MCF 10A (cell line): ENCODE results near the gene LPP. TPM values are rescaled to one million over a fixed set of nuclear protein-coding genes. Genes with fewer than 3 reads are reported as not detected.
A peak's percentile ranks its signal among the peaks of the same experiment; 100 is the strongest.

Experiments
- BruUV-seq: library from RNA; stranded (reverse); fragments of 400-500 nt; replicated peaks from 2 replicates; lab custom pipeline; 2021; lab: Mats Ljungman, UMichigan
- CTCF ChIA-PET: fragments of 300-600 bp; sonication (Branson Sonifier 250); formaldehyde crosslinking; extraction: SDS; loops from one replicate; lab custom pipeline; 2021; ENCODE audit warnings: antibody characterized with exemption, inconsistent platforms; lab: Yijun Ruan, JAX
- POLR2A ChIA-PET: fragments of 300-600, 350-650 bp; sonication (Branson Sonifier 250); formaldehyde crosslinking; extraction: SDS; loops from one replicate; lab custom pipeline; 2020; ENCODE audit warnings: antibody characterized with exemption, inconsistent platforms; lab: Yijun Ruan, JAX
- DNase-seq: peaks from one replicate; pipeline ENCODE4 v3.0.0-alpha.2; 2018; ENCODE audit not compliant: unreplicated experiment
- H3K27ac Mint-ChIP-seq: one replicate; pipeline ENCODE4 v1.8.0; 2022; ENCODE audit warnings: mild to moderate bottlenecking, low read depth, mixed read lengths; ENCODE audit not compliant: unreplicated experiment
- H3K27me3 Mint-ChIP-seq: one replicate; pipeline ENCODE4 v1.8.0; 2022; ENCODE audit warnings: mixed read lengths; ENCODE audit not compliant: insufficient read depth, unreplicated experiment
- H3K36me3 Mint-ChIP-seq: one replicate; pipeline ENCODE4 v1.8.0; 2022; ENCODE audit warnings: mild to moderate bottlenecking, moderate library complexity, mixed read lengths; ENCODE audit not compliant: insufficient read depth, unreplicated experiment
- H3K4me1 Mint-ChIP-seq: one replicate; pipeline ENCODE4 v1.8.0; 2022; ENCODE audit warnings: mixed read lengths; ENCODE audit not compliant: insufficient read depth, unreplicated experiment
- H3K4me3 Mint-ChIP-seq: one replicate; pipeline ENCODE4 v1.8.0; 2022; ENCODE audit warnings: mild to moderate bottlenecking, moderate library complexity, mixed read lengths; ENCODE audit not compliant: unreplicated experiment
- H3K9me3 Mint-ChIP-seq: one replicate; pipeline ENCODE4 v1.8.0; 2022; ENCODE audit warnings: mixed read lengths; ENCODE audit not compliant: unreplicated experiment
- CTCF ChIP-seq: fragments of 200-600 bp; IDR thresholded peaks from one replicate; pipeline ENCODE4 v1.8.0; 2022; ENCODE audit warnings: antibody characterized with exemption, mild to moderate bottlenecking; ENCODE audit not compliant: unreplicated experiment
- intact Hi-C: fragments of 100-400 bp; cut with micrococcal nuclease; formaldehyde crosslinking; loops from 2 replicates; pipeline ENCODE4 v1.14.1; 2022
- total RNA-seq: library from RNA; stranded (reverse); gene quantifications from 2 replicates; pipeline ENCODE4 v1.2.3, GENCODE V29; 2022

The LPP gene
- total RNA-seq, 1 experiment from 2014 or later, result 117 TPM

DNA sequence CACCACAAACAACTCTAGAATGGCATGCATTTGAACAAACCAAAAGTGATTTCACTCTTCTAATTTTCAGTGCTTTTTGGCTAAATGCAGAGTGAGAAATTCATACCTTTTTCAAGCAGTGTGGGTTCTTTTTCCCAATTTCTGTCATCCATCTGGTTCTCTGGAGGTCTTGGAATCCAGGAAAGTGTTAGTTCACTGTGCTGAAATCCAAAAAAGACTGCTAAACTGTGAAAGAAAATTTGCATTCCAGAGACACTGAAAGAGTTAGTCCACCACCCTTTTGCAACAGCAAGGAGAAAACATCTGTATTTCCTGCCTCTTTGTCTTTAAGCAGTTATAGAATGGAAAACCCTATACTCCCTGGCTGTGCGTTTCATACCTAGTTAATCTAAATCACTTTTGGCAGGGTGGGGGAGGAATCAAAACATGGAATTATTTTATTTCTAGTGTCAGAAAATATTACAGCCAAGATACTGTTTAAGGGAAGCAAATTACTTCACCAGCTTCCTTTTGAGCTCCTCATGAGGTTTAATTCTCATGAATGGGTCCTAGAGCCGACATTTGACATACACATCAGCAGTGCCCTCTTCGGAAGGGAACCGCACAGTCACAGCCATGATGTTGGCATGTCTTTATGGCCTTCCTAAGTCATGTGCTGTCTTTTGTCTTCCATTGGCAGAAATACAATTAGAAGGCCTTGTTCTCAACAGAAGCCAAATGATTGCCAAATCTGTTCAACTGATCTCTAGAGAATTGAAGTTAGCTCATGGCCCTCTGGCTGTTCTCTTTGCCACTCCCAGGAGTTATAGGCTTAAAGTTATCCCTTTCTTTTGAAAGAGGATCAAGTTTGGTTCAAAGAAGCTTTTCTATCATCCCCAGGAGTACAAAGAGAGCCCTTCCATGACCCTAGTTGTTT lies 700.2 kb downstream of the LPP start:
- CTCF ChIA-PET, result interaction anchor here (0.6 to 2.0 kb wide), 15 partner anchors 9 to 1115 kb away, joined by 3 to 9 read pairs (median 4); no protein-coding TSS in a partner anchor

DNA sequence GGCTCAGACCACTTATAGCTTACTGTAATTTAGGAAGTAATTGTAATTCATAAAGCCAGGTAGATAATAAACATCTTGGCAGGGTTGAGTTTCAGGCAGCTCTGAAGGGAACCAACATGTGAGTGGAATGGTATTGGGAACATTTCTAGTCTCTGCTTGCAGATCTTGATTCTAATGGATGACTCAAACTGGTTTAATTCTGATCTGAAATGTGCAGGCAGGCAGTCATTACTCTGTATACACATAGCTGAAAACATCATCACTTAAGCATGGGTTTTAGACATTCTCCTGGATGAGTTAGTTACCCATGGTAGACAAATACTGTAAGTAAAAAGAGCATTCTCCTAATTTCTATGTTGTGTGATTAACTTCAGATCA lies 700.8 kb downstream of the LPP start:
- BruUV-seq, result no TSS peak
- Mint-ChIP-seq H3K27me3 (no peaks in the 10 kb centered on the region), H3K27ac (peak overlapping the region; percentile 87), H3K4me1 (peaks cover 32% of the 10 kb centered on the region), H3K36me3 (peaks cover 5% of the 10 kb centered on the region), H3K4me3 (peak overlapping the region; percentile 50), H3K9me3 (peaks cover 5% of the 10 kb centered on the region)
- no peak for DNase-seq
- intact Hi-C loops, result no loop called here
- ChIA-PET POLR2A (interaction anchor here (0.6 to 3.0 kb wide), 34 partner anchors 10 to 1116 kb away, joined by 3 to 37 read pairs (median 5); partner anchors contain the start of gene BCL6), CTCF (interaction anchor here (0.8 to 2.0 kb wide), 11 partner anchors 10 to 1116 kb away, joined by 3 to 9 read pairs (median 4); no protein-coding TSS in a partner anchor)
- no peak for TF ChIP-seq CTCF

More for the DNA sequence above, 700.2 kb downstream of the LPP start:
- Mint-ChIP-seq H3K27me3 (no peaks in the 10 kb centered on the region), H3K9me3 (peaks cover 5% of the 10 kb centered on the region), H3K36me3 (peaks cover 6% of the 10 kb centered on the region), H3K27ac (peak overlapping the region; percentile 87), H3K4me1 (peaks cover 26% of the 10 kb centered on the region), H3K4me3 (peak overlapping the region; percentile 50)
- POLR2A ChIA-PET, result interaction anchor here (0.6 to 3.0 kb wide), 33 partner anchors 9 to 1115 kb away, joined by 3 to 37 read pairs (median 5); partner anchors contain the start of gene BCL6
- no peak for TF ChIP-seq CTCF
- DNase-seq, result peak; percentile 73
- intact Hi-C loops, result no loop called here
- no TSS peak for BruUV-seq

DNA sequence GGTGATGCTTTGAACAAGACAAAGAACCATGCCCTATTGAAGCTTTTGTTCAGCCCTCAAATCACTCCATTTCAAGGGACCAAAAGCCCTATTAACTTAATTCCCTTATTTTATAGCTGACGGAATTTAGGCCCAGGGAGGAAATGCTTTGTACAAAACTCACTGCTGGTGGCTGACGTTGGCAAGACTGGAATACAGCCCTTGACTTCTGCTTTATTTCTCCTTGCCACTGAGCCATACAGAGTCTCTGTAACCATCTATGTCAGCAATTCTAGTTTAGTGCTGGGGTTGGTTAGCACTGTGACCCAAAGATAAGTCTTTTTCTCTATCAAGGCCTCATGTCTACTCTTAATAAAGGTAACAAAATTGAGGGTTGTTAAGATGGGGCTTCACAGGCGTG lies 701.7 kb downstream of the LPP start:
- ChIA-PET CTCF (interaction anchor here (0.5 to 1.8 kb wide), 4 partner anchors 12 to 1115 kb away, joined by 3 to 7 read pairs (median 6); no protein-coding TSS in a partner anchor), POLR2A (interaction anchor here (1.1 to 3.0 kb wide), 10 partner anchors 11 to 1110 kb away, joined by 3 to 37 read pairs (median 8); partner anchors contain the start of gene BCL6)
- no peak for DNase-seq
- Mint-ChIP-seq H3K27me3 (no peaks in the 10 kb centered on the region), H3K36me3 (no peaks in the 10 kb centered on the region), H3K4me1 (peaks cover 38% of the 10 kb centered on the region), H3K9me3 (peaks cover 3% of the 10 kb centered on the region), H3K4me3 (no peak overlapping the region), H3K27ac (peak overlapping the region; percentile 87)
- no peak for TF ChIP-seq CTCF
- intact Hi-C loops, result no loop called here
- no TSS peak for BruUV-seq

- CTCF ChIA-PET, result interaction anchor here (0.6 to 0.9 kb wide), 2 partner anchors 35 to 94 kb away, joined by 3 read pairs; no protein-coding TSS in a partner anchor
- intact Hi-C loops, result no loop called here
- Mint-ChIP-seq H3K36me3 (no peaks in the 10 kb centered on the region), H3K4me3 (no peak overlapping the region), H3K27me3 (no peaks in the 10 kb centered on the region), H3K9me3 (no peaks in the 10 kb centered on the region), H3K4me1 (peaks cover 25% of the 10 kb centered on the region), H3K27ac (peak overlapping the region; percentile 46)
- POLR2A ChIA-PET, result interaction anchor here (1.1 to 2.2 kb wide), 3 partner anchors 28 to 88 kb away, joined by 3 to 10 read pairs (median 4); no protein-coding TSS in a partner anchor
- TF ChIP-seq CTCF, result no peak
- DNase-seq, result peak; percentile 42
- BruUV-seq, result no TSS peak
Observed at GRCh38 chr3:188860147-188860546, 706.2 kb downstream of the LPP start.
